Measurements from ENCODE around the gene GPER1. TPM values are rescaled to one million over a fixed set of nuclear protein-coding genes. Genes with fewer than 3 reads are reported as not detected.

GPER1 gene
- total and polyA plus RNA-seq, 8 donors, result 0.20 to 3.5 (median 1.0) TPM

GRCh38 chr7:1068013-1068412 lies 19.9 kb upstream of the GPER1 start:
- 85 to 87% methylated on average over 14 of the region's 14 CpGs for WGBS, 2 donors
- TF ChIP-seq, protein P1, sequence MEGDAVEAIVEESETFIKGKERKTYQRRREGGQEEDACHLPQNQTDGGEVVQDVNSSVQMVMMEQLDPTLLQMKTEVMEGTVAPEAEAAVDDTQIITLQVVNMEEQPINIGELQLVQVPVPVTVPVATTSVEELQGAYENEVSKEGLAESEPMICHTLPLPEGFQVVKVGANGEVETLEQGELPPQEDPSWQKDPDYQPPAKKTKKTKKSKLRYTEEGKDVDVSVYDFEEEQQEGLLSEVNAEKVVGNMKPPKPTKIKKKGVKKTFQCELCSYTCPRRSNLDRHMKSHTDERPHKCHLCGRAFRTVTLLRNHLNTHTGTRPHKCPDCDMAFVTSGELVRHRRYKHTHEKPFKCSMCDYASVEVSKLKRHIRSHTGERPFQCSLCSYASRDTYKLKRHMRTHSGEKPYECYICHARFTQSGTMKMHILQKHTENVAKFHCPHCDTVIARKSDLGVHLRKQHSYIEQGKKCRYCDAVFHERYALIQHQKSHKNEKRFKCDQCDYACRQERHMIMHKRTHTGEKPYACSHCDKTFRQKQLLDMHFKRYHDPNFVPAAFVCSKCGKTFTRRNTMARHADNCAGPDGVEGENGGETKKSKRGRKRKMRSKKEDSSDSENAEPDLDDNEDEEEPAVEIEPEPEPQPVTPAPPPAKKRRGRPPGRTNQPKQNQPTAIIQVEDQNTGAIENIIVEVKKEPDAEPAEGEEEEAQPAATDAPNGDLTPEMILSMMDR (IDR thresholded peaks at IDR 0.05), result no peak
- Histone ChIP-seq H3K4me1 (no peaks in the 10 kb centered on the region), H3K4me3 (no peak overlapping the region), H3K36me3 (no peaks in the 10 kb centered on the region), H3K27me3 (no peaks in the 10 kb centered on the region), H3K27ac (no peak overlapping the region), H3K9me3 (no peaks in the 10 kb centered on the region)
- intact Hi-C loops (cut with DNase I), result loop anchor here in 1 of 3 donors (5.0 kb wide), 1 partner anchor 76 kb away; no protein-coding TSS in a partner anchor
- FAIRE-seq (no peak), DNase-seq (no peak), ATAC-seq (no peak)

- Histone ChIP-seq H3K4me3 (no peak overlapping the region), H3K27ac (no peak overlapping the region), H3K36me3 (no peaks in the 10 kb centered on the region), H3K27me3 (no peaks in the 10 kb centered on the region), H3K4me1 (no peaks in the 10 kb centered on the region), H3K9me3 (no peaks in the 10 kb centered on the region)
- WGBS, 2 donors, result 71 to 78% methylated on average over 11 of the region's 11 CpGs
- FAIRE-seq (no peak), DNase-seq (no peak), ATAC-seq (no peak)
- TF ChIP-seq, protein P1 (IDR thresholded peaks at IDR 0.05), result no peak
- intact Hi-C loops (cut with DNase I), result loop anchor here in 1 of 3 donors (5.0 kb wide), 1 partner anchor 76 kb away; no protein-coding TSS in a partner anchor
These were observed 19.3 kb upstream of the GPER1 start for GRCh38 chr7:1068619-1069018.

DNA sequence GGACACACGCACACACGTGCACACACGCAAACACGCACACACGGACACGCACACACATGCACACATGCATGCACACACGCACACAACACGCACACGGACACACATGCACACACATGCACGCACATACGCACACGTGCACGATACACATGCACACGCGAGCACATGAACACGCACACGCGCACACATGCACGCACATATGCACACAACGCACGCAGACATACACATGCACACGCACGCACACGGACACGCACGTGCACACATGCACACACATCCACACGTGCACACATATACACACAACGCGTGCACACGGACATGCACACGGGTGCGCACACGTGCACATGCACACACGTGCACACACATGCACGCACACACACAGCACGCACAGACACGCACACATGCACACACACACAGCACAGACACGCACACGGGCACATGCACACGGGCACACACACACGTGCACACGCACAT lies 17.3 kb upstream of the GPER1 start:
- intact Hi-C loops (cut with DNase I), result no loop called here

DNA sequence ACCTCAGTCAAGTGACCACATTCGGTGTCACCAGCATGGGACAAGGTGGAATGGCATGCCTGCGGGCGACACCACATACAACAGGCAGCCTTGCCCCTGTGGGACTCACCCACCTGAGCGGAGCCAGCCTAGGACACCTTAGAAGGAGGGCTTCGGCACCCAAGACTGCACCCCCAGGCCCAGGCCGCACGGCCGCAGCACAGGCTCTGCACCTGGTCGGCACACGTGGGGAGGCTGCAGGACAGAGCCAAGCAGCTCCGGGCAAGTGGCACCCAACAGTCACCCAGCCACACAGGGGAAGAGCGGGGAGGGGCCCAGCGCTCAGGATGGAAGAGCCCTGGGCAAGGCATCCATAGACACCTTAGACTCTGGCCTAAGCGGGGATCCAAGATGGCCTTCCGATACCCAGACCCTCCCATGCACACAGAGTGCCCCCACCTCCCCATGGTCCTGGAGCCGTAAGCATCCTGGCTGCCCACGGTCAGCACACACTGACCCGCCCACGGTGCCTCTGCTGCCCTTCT lies 16.1 kb upstream of the GPER1 start:
- Histone ChIP-seq H3K4me3 (no peak overlapping the region), H3K27me3 (no peaks in the 10 kb centered on the region), H3K27ac (no peak overlapping the region), H3K4me1 (peaks cover under 1 to 2% (median 1%) of the 10 kb centered on the region in 3 donors), H3K36me3 (no peaks in the 10 kb centered on the region), H3K9me3 (no peaks in the 10 kb centered on the region)
- TF ChIP-seq, protein P1 (IDR thresholded peaks at IDR 0.05), result no peak
- 92 to 97% methylated on average over 19 of the region's 19 CpGs for WGBS, 2 donors
- intact Hi-C loops (cut with DNase I), result no loop called here
- FAIRE-seq (no peak), ATAC-seq (no peak), DNase-seq (no peak)

More for the DNA sequence above, 17.3 kb upstream of the GPER1 start:
- H3K27me3 ChIP-seq, result no peaks in the 10 kb centered on the region
- no peak overlapping the region for H3K27ac ChIP-seq
- ATAC-seq, result no peak
- no peak overlapping the region for H3K4me3 ChIP-seq
- DNase-seq, result no peak
- WGBS, 2 donors, result 89 to 91% methylated on average over 42 of the region's 42 CpGs
- no peak for FAIRE-seq
- no peaks in the 10 kb centered on the region for H3K36me3 ChIP-seq
- H3K9me3 ChIP-seq, result no peaks in the 10 kb centered on the region
- TF ChIP-seq, protein P1 (IDR thresholded peaks at IDR 0.05), result no peak
- no peaks in the 10 kb centered on the region for H3K4me1 ChIP-seq

Data from pancreas (tissue), 10 donors.